ENCODE measurements around the gene B4GALT3. TPM values are rescaled to one million over a fixed set of nuclear protein-coding genes. Genes with fewer than 3 reads are reported as not detected.

Gene B4GALT3
- total RNA-seq, 1 donor, result 11.4 TPM

- DNase-seq (ENCODE audit: low read depth), result no peak
- peak; percentile 26 for TF ChIP-seq CTCF (IDR thresholded peaks at IDR 0.05; ENCODE audit: insufficient read depth, low read length)
- H3K4me3 ChIP-seq (ENCODE audit: low read depth, low read length), result no peak overlapping the region
Measured at GRCh38 chr1:161171191-161171590, 6.1 kb downstream of the B4GALT3 start.

GRCh38 chr1:161168906-161169305 lies 8.4 kb downstream of the B4GALT3 start:
- no peak for DNase-seq (ENCODE audit: low read depth)
- no peak overlapping the region for H3K4me3 ChIP-seq (ENCODE audit: low read depth, low read length)
- TF ChIP-seq CTCF (IDR thresholded peaks at IDR 0.05; ENCODE audit: insufficient read depth, low read length), result no peak

- TF ChIP-seq CTCF (IDR thresholded peaks at IDR 0.05; ENCODE audit: insufficient read depth, low read length), result no peak
- peak overlapping the region; percentile 91 for H3K4me3 ChIP-seq (ENCODE audit: low read depth, low read length)
- DNase-seq (ENCODE audit: low read depth), result no peak
Measured at GRCh38 chr1:161166669-161167548, 10.4 kb downstream of the B4GALT3 start.

GRCh38 chr1:161165742-161166668 lies 11.3 kb downstream of the B4GALT3 start, which contains the start of gene PPOX:
Gene PPOX (plus strand): TSS chr1:161166426. CDS start chr1:161166848, 422 bp downstream.
- peak within 1 kb of the TSS; percentile 91 for H3K4me3 ChIP-seq (ENCODE audit: low read depth, low read length)
- peak; percentile 97 for DNase-seq (ENCODE audit: low read depth)
- TF ChIP-seq CTCF (IDR thresholded peaks at IDR 0.05; ENCODE audit: insufficient read depth, low read length), result peak; percentile 60

- no peak for DNase-seq (ENCODE audit: low read depth)
- peak overlapping the region; percentile 67 for H3K4me3 ChIP-seq (ENCODE audit: low read depth, low read length)
- TF ChIP-seq CTCF (IDR thresholded peaks at IDR 0.05; ENCODE audit: insufficient read depth, low read length), result no peak
Measured at GRCh38 chr1:161164901-161165610, 12.3 kb downstream of the B4GALT3 start.

GRCh38 chr1:161163793-161164192 lies 13.5 kb downstream of the B4GALT3 start:
- no peak for DNase-seq (ENCODE audit: low read depth)
- H3K4me3 ChIP-seq (ENCODE audit: low read depth, low read length), result no peak overlapping the region
- no peak for TF ChIP-seq CTCF (IDR thresholded peaks at IDR 0.05; ENCODE audit: insufficient read depth, low read length)
